Upper lobe of left lung (tissue), 4 donors: Measurements from ENCODE around the gene PITPNM1.

Experiments used
- EP300 ChIP-seq, 4 donors: sonication (generic); formaldehyde crosslinking; IDR thresholded peaks; one replicate each; pipeline ENCODE4 v1.5.1; 2017; ENCODE audit warnings: antibody characterized with exemption in 4 of 4, control low read depth in 2 of 4
- POLR2A ChIP-seq, 4 donors: fragments of 450-650 bp; IDR thresholded peaks; one replicate each; pipeline ENCODE4 v1.5.1; 2016 to 2017; ENCODE audit warnings: antibody characterized with exemption in 4 of 4, mild to moderate bottlenecking in 2 of 4
- TF ChIP-seq, protein P1 (sequence below), 6 experiments: fragments of 450-650 bp in 4 of 6; fragments of 200-600 bp in 2 of 6; sonication (generic) in 2 of 6; IDR thresholded peaks; one replicate each; pipeline ENCODE4 v1.5.1; 2016 to 2019; ENCODE audit warnings: antibody characterized with exemption in 6 of 6

DNA sequence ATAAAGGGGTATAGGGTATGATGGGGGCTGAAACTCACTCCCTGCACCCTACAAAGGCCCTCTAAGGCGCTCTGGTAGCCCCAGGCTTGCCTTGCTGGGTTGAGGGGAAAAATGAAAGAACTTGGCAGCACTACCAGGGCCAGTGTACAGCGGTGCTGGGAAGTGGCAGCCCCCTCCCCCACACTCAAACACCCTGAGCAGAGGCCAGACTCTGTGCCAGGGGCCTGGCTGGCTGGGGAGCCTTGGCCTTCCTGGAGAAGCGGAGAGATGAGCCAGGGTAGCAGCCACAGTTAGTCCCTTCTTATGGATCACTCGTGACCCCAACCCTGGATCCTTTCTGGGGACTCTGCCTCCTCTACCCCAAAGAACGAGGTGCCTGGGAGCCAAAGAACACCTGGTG is 38.8 kb downstream of the PITPNM1 start:
- TF ChIP-seq, protein P1, sequence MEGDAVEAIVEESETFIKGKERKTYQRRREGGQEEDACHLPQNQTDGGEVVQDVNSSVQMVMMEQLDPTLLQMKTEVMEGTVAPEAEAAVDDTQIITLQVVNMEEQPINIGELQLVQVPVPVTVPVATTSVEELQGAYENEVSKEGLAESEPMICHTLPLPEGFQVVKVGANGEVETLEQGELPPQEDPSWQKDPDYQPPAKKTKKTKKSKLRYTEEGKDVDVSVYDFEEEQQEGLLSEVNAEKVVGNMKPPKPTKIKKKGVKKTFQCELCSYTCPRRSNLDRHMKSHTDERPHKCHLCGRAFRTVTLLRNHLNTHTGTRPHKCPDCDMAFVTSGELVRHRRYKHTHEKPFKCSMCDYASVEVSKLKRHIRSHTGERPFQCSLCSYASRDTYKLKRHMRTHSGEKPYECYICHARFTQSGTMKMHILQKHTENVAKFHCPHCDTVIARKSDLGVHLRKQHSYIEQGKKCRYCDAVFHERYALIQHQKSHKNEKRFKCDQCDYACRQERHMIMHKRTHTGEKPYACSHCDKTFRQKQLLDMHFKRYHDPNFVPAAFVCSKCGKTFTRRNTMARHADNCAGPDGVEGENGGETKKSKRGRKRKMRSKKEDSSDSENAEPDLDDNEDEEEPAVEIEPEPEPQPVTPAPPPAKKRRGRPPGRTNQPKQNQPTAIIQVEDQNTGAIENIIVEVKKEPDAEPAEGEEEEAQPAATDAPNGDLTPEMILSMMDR (IDR thresholded peaks at IDR 0.05): no peak
- no peak for TF ChIP-seq EP300 (IDR thresholded peaks at IDR 0.05)
- no peak for TF ChIP-seq POLR2A (IDR thresholded peaks at IDR 0.05)
